Measurements from ENCODE around the gene LRRC39.
"Not testable (repeated sequence)": the region's sequence is repeated elsewhere in the genome, so short reads cannot be mapped to it uniquely, and the experiment has no call there.

The LRRC39 gene

DNA sequence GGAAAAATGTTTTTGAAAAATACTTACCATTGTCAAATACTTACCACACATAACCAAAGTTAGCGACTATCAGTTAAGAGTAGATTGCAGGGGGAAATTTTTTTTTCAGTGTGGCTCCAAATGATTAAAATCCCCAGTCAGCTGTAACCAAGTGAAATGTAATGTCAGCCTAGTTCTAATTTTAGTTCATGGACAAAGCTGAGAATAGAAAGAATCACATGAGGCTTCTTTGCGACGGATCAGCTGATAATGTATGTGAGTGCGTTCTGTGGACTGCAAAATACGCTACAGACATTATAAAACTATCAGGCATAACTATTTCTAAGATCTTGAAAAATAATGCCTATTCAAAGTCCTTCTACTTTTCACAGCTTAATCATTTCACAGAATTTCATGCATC lies at the start of gene LRRC39:
TSS of gene LRRC39 (minus strand) at position 166 of the 400 bp plus-strand sequence. CDS start 9,740 bp downstream, outside the sequence.
- no peaks in the 10 kb centered on the region for H3K4me1 ChIP-seq (ENCODE audit: control insufficient read depth, insufficient read depth, low read length)
- no peak within 1 kb of the TSS for H3K9ac ChIP-seq (ENCODE audit: low read length)
- no peaks in the 10 kb centered on the region for H3K36me3 ChIP-seq (ENCODE audit: control insufficient read depth, insufficient read depth, low read length, severe bottlenecking)
- no peaks in the 10 kb centered on the region for H3K9me3 ChIP-seq (ENCODE audit: control insufficient read depth, low read length)
- H3K4me3 ChIP-seq (ENCODE audit: low read length) = no peak within 1 kb of the TSS
- no peaks in the 10 kb centered on the region for H3K27me3 ChIP-seq (replicated peaks; ENCODE audit: control insufficient read depth, insufficient read depth, low read length)
- no peak for DNase-seq (ENCODE audit: low read depth)

DNA sequence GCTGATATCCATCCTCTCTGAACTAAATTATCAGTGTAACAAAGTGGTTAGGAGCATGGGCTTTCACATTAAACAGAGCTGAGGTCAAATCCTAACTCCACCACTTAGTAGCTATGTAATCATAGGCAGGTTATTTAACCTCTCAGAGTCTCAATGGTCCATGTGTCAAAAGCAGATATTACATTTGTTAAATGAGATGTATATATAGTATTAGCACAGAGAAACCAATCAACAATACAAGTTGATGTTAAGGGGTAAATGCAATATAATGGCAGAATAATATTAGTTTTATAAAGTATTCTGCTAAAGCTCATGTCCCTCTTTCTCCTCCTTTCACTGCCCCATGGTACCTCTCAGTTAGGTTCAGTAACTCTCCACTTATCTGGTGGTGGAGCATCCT lies 44.4 kb upstream of the LRRC39 start:
- DNase-seq (ENCODE audit: low read depth) = no peak

DNA sequence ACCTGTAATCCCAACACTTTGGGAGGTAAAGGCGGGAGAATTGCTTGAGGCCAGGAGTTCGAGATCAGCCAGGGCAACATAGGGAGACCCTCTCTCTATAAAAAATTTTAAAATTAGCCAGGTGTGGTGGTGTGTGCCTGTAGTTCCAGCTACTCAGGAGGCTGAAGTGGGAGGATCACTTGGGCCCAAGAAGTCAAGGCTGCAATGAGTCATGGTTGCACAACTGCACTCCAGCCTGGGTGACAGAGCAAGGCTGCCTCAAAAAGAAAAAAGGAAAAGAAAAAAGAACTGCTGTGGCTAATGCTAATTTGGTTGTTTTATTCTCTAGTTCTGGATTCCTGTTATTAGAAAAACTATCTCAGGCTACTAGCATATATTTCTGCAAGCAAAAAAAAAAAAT lies 41.8 kb upstream of the LRRC39 start:
- Histone ChIP-seq H3K9me3 (ENCODE audit: control insufficient read depth, low read length) (no peaks in the 10 kb centered on the region), H3K36me3 (ENCODE audit: control insufficient read depth, insufficient read depth, low read length, severe bottlenecking) (peaks cover 32% of the 10 kb centered on the region), H3K4me3 (ENCODE audit: low read length) (no peak overlapping the region), H3K27me3 (replicated peaks; ENCODE audit: control insufficient read depth, insufficient read depth, low read length) (no peaks in the 10 kb centered on the region), H3K9ac (ENCODE audit: low read length) (no peak overlapping the region), H3K4me1 (ENCODE audit: control insufficient read depth, insufficient read depth, low read length) (no peaks in the 10 kb centered on the region)
- DNase-seq (ENCODE audit: low read depth) = peak; percentile 9

More for the DNA sequence above, 44.4 kb upstream of the LRRC39 start:
- Histone ChIP-seq H3K36me3 (ENCODE audit: control insufficient read depth, insufficient read depth, low read length, severe bottlenecking) (peaks cover 19% of the 10 kb centered on the region), H3K9ac (ENCODE audit: low read length) (no peak overlapping the region), H3K4me3 (ENCODE audit: low read length) (no peak overlapping the region), H3K9me3 (ENCODE audit: control insufficient read depth, low read length) (no peaks in the 10 kb centered on the region), H3K27me3 (replicated peaks; ENCODE audit: control insufficient read depth, insufficient read depth, low read length) (no peaks in the 10 kb centered on the region), H3K4me1 (ENCODE audit: control insufficient read depth, insufficient read depth, low read length) (no peaks in the 10 kb centered on the region)

DNA sequence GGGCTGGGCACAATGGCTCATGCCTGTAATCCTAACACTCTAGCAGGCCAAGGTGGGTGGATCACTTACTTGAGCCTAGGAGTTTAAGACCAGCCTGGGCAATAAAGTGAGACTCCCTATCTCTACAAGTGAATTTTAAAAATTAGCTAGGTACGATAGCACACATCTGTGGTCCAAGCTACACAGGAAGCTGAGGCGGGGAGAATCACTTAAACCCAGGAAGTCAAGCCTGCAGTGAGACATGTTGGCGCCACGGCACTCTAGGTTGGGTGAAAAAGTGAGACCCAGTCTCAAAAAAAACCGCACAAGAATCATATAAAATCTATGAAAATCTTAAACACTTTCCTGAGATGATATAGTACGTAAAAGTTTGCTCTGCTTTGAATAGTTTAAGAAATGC lies 41.4 kb upstream of the LRRC39 start:
- Histone ChIP-seq H3K27me3 (replicated peaks; ENCODE audit: control insufficient read depth, insufficient read depth, low read length) (no peaks in the 10 kb centered on the region), H3K9ac (ENCODE audit: low read length) (no peak overlapping the region), H3K4me3 (ENCODE audit: low read length) (no peak overlapping the region), H3K4me1 (ENCODE audit: control insufficient read depth, insufficient read depth, low read length) (no peaks in the 10 kb centered on the region), H3K36me3 (ENCODE audit: control insufficient read depth, insufficient read depth, low read length, severe bottlenecking) (peaks cover 37% of the 10 kb centered on the region), H3K9me3 (ENCODE audit: control insufficient read depth, low read length) (no peaks in the 10 kb centered on the region)
- no peak for DNase-seq (ENCODE audit: low read depth)

DNA sequence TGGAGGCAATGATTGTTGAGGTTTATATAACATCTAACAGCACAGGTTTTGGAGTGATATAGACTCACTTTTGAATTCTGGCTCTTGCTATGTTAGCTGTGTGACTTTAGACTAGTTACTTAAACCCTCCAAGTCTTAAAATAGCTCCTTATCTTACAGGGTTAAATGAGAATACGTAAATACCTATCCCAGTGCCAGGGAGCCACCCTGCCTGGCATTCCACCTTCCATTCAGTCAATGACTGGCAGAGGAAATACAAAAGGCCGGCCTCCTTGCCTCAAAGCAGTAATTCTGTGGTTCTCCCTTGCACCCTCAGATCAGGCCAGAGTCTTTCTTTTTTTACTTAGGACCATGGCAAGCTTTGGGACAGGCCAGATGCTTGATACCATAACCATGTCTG lies 39.8 kb upstream of the LRRC39 start:
- peaks cover 53% of the 10 kb centered on the region for H3K36me3 ChIP-seq (ENCODE audit: control insufficient read depth, insufficient read depth, low read length, severe bottlenecking)
- H3K9me3 ChIP-seq (ENCODE audit: control insufficient read depth, low read length) = no peaks in the 10 kb centered on the region
- no peak overlapping the region for H3K4me3 ChIP-seq (ENCODE audit: low read length)
- no peak for DNase-seq (ENCODE audit: low read depth)
- no peak overlapping the region for H3K9ac ChIP-seq (ENCODE audit: low read length)
- H3K4me1 ChIP-seq (ENCODE audit: control insufficient read depth, insufficient read depth, low read length) = no peaks in the 10 kb centered on the region
- no peaks in the 10 kb centered on the region for H3K27me3 ChIP-seq (replicated peaks; ENCODE audit: control insufficient read depth, insufficient read depth, low read length)

GRCh38 chr1:100215101-100215500 lies 37.0 kb upstream of the LRRC39 start:
- Histone ChIP-seq H3K36me3 (ENCODE audit: control insufficient read depth, insufficient read depth, low read length, severe bottlenecking) (peaks cover 78% of the 10 kb centered on the region), H3K27me3 (replicated peaks; ENCODE audit: control insufficient read depth, insufficient read depth, low read length) (no peaks in the 10 kb centered on the region), H3K9me3 (ENCODE audit: control insufficient read depth, low read length) (no peaks in the 10 kb centered on the region), H3K4me1 (ENCODE audit: control insufficient read depth, insufficient read depth, low read length) (no peaks in the 10 kb centered on the region), H3K9ac (ENCODE audit: low read length) (no peak overlapping the region), H3K4me3 (ENCODE audit: low read length) (no peak overlapping the region)
- no peak for DNase-seq (ENCODE audit: low read depth)

GRCh38 chr1:100213141-100213540 lies 35.1 kb upstream of the LRRC39 start:
- peaks cover 89% of the 10 kb centered on the region for H3K36me3 ChIP-seq (ENCODE audit: control insufficient read depth, insufficient read depth, low read length, severe bottlenecking)
- no peak overlapping the region for H3K4me3 ChIP-seq (ENCODE audit: low read length)
- H3K4me1 ChIP-seq (ENCODE audit: control insufficient read depth, insufficient read depth, low read length) = no peaks in the 10 kb centered on the region
- H3K9me3 ChIP-seq (ENCODE audit: control insufficient read depth, low read length) = no peaks in the 10 kb centered on the region
- no peak for DNase-seq (ENCODE audit: low read depth)
- no peak overlapping the region for H3K9ac ChIP-seq (ENCODE audit: low read length)
- no peaks in the 10 kb centered on the region for H3K27me3 ChIP-seq (replicated peaks; ENCODE audit: control insufficient read depth, insufficient read depth, low read length)

- no peaks in the 10 kb centered on the region for H3K4me1 ChIP-seq (ENCODE audit: control insufficient read depth, insufficient read depth, low read length)
- peaks cover 61% of the 10 kb centered on the region for H3K36me3 ChIP-seq (ENCODE audit: control insufficient read depth, insufficient read depth, low read length, severe bottlenecking)
- H3K4me3 ChIP-seq (ENCODE audit: low read length) = no peak overlapping the region
- no peak overlapping the region for H3K9ac ChIP-seq (ENCODE audit: low read length)
- H3K27me3 ChIP-seq (replicated peaks; ENCODE audit: control insufficient read depth, insufficient read depth, low read length) = no peaks in the 10 kb centered on the region
- no peak for DNase-seq (ENCODE audit: low read depth)
- H3K9me3 ChIP-seq (ENCODE audit: control insufficient read depth, low read length) = no peaks in the 10 kb centered on the region
These were observed 28.2 kb upstream of the LRRC39 start for GRCh38 chr1:100206301-100206700.

DNA sequence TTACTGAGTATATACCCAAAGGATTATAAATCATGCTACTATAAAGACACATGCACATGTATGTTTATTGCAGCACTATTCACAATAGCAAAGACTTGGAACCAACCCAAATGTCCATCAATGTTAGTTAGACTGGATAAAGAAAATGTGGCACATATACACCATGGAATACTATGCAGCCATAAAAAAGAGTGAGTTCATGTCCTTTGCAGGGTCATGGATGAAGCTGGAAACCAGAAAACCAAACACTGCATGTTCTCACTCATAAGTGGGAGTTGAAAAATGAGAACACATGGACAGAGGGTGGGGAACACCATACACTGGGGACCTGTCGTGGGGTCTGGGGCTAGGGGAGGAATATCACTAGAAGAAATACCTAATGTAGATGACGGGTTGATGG lies 27.5 kb upstream of the LRRC39 start:
- H3K4me1 ChIP-seq (ENCODE audit: control insufficient read depth, insufficient read depth, low read length); H3K9me3 ChIP-seq (ENCODE audit: control insufficient read depth, low read length); H3K9ac ChIP-seq (ENCODE audit: low read length); H3K4me3 ChIP-seq (ENCODE audit: low read length); H3K27me3 ChIP-seq (replicated peaks; ENCODE audit: control insufficient read depth, insufficient read depth, low read length); DNase-seq (ENCODE audit: low read depth): not testable (repeated sequence)
- H3K36me3 ChIP-seq (ENCODE audit: control insufficient read depth, insufficient read depth, low read length, severe bottlenecking) = peaks cover 57% of the 10 kb centered on the region

DNA sequence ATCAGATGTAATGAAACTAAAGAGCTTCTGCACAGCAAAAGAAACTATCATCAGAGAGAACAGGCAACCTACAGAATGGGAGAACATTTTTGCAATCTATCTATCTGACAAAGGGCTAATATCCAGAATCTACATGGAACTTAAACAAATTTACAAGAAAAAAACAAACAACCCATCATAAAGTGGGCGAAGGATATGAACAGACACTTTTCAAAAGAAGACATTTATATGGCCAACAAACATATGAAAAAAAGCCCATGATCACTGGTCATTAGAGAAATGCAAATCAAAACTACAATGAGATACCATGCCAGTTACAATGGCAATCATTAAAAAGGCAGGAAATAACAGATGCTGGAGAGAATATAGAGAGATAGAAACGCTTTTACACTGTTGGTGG lies 27.0 kb upstream of the LRRC39 start:
- H3K36me3 ChIP-seq (ENCODE audit: control insufficient read depth, insufficient read depth, low read length, severe bottlenecking) = peaks cover 58% of the 10 kb centered on the region

DNA sequence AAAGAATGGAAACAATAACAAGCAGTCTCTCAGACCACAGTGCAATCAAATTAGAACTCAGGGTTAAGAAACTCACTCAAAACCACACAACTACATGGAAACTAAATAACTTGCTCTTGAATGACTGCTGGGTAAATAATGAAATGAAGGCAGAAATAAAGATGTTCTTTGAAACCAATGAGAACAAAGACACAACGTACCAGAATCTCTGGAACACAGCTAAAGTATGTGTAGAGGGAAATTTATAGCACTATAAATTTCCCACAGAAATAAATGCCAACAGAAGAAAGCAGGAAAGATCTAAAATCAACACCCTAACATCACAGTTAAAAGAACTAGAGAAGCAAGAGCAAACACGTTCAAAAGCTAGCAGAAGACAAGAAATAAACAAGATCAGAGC lies 24.6 kb upstream of the LRRC39 start:
- not testable (repeated sequence) for H3K9me3 ChIP-seq (ENCODE audit: control insufficient read depth, low read length); H3K4me1 ChIP-seq (ENCODE audit: control insufficient read depth, insufficient read depth, low read length); H3K27me3 ChIP-seq (replicated peaks; ENCODE audit: control insufficient read depth, insufficient read depth, low read length); DNase-seq (ENCODE audit: low read depth); H3K4me3 ChIP-seq (ENCODE audit: low read length); H3K9ac ChIP-seq (ENCODE audit: low read length)
- H3K36me3 ChIP-seq (ENCODE audit: control insufficient read depth, insufficient read depth, low read length, severe bottlenecking) = peaks cover 60% of the 10 kb centered on the region

More for the DNA sequence above, 27.0 kb upstream of the LRRC39 start:
- not testable (repeated sequence) for H3K4me3 ChIP-seq (ENCODE audit: low read length); H3K27me3 ChIP-seq (replicated peaks; ENCODE audit: control insufficient read depth, insufficient read depth, low read length); DNase-seq (ENCODE audit: low read depth); H3K9ac ChIP-seq (ENCODE audit: low read length); H3K4me1 ChIP-seq (ENCODE audit: control insufficient read depth, insufficient read depth, low read length); H3K9me3 ChIP-seq (ENCODE audit: control insufficient read depth, low read length)

- H3K36me3 ChIP-seq (ENCODE audit: control insufficient read depth, insufficient read depth, low read length, severe bottlenecking) = peaks cover 49% of the 10 kb centered on the region
- H3K9me3 ChIP-seq (ENCODE audit: control insufficient read depth, low read length); H3K4me3 ChIP-seq (ENCODE audit: low read length); H3K27me3 ChIP-seq (replicated peaks; ENCODE audit: control insufficient read depth, insufficient read depth, low read length); DNase-seq (ENCODE audit: low read depth); H3K9ac ChIP-seq (ENCODE audit: low read length); H3K4me1 ChIP-seq (ENCODE audit: control insufficient read depth, insufficient read depth, low read length): not testable (repeated sequence)
These were observed 22.0 kb upstream of the LRRC39 start for GRCh38 chr1:100200060-100200459.

Data from adipocyte (in vitro differentiated cells).